ENCODE measurements around the gene CDC42EP3. TPM values are rescaled to one million over a fixed set of nuclear protein-coding genes. Genes with fewer than 3 reads are reported as not detected.

CDC42EP3 gene
- total RNA-seq, 1 donor from 2014 or later, result 32.9 TPM

- Mint-ChIP-seq H3K4me1 (ENCODE audit: low read depth, unreplicated experiment) (peaks cover 4% of the 10 kb centered on the region), H3K27me3 (ENCODE audit: unreplicated experiment) (no peaks in the 10 kb centered on the region), H3K36me3 (ENCODE audit: unreplicated experiment) (peaks cover 12% of the 10 kb centered on the region), H3K9me3 (ENCODE audit: unreplicated experiment) (no peaks in the 10 kb centered on the region), H3K4me3 (ENCODE audit: unreplicated experiment) (no peak overlapping the region), H3K27ac (ENCODE audit: unreplicated experiment) (peak overlapping the region; percentile 28)
- no peak for DNase-seq
- TF ChIP-seq, protein P1, sequence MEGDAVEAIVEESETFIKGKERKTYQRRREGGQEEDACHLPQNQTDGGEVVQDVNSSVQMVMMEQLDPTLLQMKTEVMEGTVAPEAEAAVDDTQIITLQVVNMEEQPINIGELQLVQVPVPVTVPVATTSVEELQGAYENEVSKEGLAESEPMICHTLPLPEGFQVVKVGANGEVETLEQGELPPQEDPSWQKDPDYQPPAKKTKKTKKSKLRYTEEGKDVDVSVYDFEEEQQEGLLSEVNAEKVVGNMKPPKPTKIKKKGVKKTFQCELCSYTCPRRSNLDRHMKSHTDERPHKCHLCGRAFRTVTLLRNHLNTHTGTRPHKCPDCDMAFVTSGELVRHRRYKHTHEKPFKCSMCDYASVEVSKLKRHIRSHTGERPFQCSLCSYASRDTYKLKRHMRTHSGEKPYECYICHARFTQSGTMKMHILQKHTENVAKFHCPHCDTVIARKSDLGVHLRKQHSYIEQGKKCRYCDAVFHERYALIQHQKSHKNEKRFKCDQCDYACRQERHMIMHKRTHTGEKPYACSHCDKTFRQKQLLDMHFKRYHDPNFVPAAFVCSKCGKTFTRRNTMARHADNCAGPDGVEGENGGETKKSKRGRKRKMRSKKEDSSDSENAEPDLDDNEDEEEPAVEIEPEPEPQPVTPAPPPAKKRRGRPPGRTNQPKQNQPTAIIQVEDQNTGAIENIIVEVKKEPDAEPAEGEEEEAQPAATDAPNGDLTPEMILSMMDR (IDR thresholded peaks at IDR 0.05; ENCODE audit: partially characterized antibody, unreplicated experiment), result no peak
Observed at GRCh38 chr2:37634914-37635503, 36.4 kb downstream of the CDC42EP3 start.

DNA sequence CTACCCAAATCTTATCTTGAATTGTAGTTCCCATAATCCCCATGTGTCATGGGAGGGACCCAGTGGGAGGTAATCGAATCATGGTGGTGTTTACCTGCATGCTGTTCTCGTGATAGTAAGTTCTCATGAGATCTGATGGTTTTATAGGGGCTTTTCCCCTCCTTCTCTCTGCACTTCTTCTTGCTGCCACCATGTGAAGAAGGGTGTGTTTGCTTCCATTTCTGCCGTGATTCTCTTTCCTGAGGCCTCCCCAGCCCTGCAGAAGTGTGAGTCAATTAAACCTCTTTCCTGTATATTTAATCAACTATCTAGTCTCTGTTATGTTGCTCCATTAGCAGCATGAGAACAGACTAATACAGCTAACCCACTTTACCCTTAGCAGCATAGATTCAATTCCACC is 37.6 kb downstream of the CDC42EP3 start:
- peaks cover 4% of the 10 kb centered on the region for H3K4me1 Mint-ChIP-seq (ENCODE audit: low read depth, unreplicated experiment)
- DNase-seq, result no peak
- no peak overlapping the region for H3K4me3 Mint-ChIP-seq (ENCODE audit: unreplicated experiment)
- H3K27ac Mint-ChIP-seq (ENCODE audit: unreplicated experiment), result no peak overlapping the region
- no peaks in the 10 kb centered on the region for H3K9me3 Mint-ChIP-seq (ENCODE audit: unreplicated experiment)
- H3K36me3 Mint-ChIP-seq (ENCODE audit: unreplicated experiment), result peaks cover 8% of the 10 kb centered on the region
- TF ChIP-seq, protein P1 (IDR thresholded peaks at IDR 0.05; ENCODE audit: partially characterized antibody, unreplicated experiment), result no peak
- H3K27me3 Mint-ChIP-seq (ENCODE audit: unreplicated experiment), result no peaks in the 10 kb centered on the region

DNA sequence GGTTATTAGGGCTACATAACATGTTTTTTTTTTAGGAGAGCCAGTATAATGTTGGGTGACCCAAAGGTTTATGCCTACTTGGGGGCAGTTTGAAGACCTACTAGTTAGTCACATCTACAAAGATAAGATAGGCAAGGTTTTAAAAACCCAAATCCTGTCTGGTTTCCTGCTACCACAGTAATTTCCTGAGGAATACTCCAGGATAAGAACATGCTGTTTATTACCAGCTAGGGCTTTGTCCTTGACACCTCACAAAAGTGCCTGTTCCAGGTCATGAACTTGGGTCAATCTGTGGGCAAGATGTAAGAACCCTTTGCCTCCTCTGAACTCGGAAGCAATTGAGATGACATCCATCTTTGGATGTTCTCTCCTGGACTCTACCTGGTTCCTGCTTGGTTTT is 38.2 kb downstream of the CDC42EP3 start:
- TF ChIP-seq, protein P1 (IDR thresholded peaks at IDR 0.05; ENCODE audit: partially characterized antibody, unreplicated experiment), result no peak
- Mint-ChIP-seq H3K4me3 (ENCODE audit: unreplicated experiment) (no peak overlapping the region), H3K36me3 (ENCODE audit: unreplicated experiment) (peaks cover 8% of the 10 kb centered on the region), H3K27ac (ENCODE audit: unreplicated experiment) (no peak overlapping the region), H3K9me3 (ENCODE audit: unreplicated experiment) (no peaks in the 10 kb centered on the region), H3K4me1 (ENCODE audit: low read depth, unreplicated experiment) (peaks cover 4% of the 10 kb centered on the region), H3K27me3 (ENCODE audit: unreplicated experiment) (no peaks in the 10 kb centered on the region)
- DNase-seq, result no peak

- H3K36me3 Mint-ChIP-seq (ENCODE audit: unreplicated experiment), result peaks cover 8% of the 10 kb centered on the region
- no peaks in the 10 kb centered on the region for H3K4me1 Mint-ChIP-seq (ENCODE audit: low read depth, unreplicated experiment)
- no peaks in the 10 kb centered on the region for H3K27me3 Mint-ChIP-seq (ENCODE audit: unreplicated experiment)
- H3K9me3 Mint-ChIP-seq (ENCODE audit: unreplicated experiment), result no peaks in the 10 kb centered on the region
- DNase-seq, result no peak
- TF ChIP-seq, protein P1 (IDR thresholded peaks at IDR 0.05; ENCODE audit: partially characterized antibody, unreplicated experiment), result no peak
- no peak overlapping the region for H3K4me3 Mint-ChIP-seq (ENCODE audit: unreplicated experiment)
- H3K27ac Mint-ChIP-seq (ENCODE audit: unreplicated experiment), result no peak overlapping the region
Observed at GRCh38 chr2:37632310-37632709, 39.1 kb downstream of the CDC42EP3 start.

DNA sequence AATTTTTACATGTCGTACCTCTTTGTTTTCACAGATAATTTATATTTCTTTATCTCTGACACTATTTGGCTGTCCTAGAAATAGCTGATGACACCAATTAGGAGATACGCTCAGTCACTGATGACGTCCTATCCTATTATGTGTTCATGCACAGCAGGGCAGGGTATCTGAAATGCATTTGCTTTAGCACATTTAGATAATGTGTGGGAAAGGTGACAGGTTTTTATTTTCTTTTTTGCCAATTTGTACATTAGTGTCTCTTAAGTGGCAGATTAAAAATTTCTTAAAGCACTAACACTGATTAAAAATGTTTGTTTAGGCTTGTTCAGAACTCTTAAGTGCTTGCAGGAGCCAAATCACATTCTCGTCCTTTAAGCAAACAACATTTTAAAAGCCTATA is 39.7 kb downstream of the CDC42EP3 start:
- Mint-ChIP-seq H3K27me3 (ENCODE audit: unreplicated experiment) (no peaks in the 10 kb centered on the region), H3K36me3 (ENCODE audit: unreplicated experiment) (peaks cover 8% of the 10 kb centered on the region), H3K4me1 (ENCODE audit: low read depth, unreplicated experiment) (no peaks in the 10 kb centered on the region), H3K27ac (ENCODE audit: unreplicated experiment) (no peak overlapping the region), H3K4me3 (ENCODE audit: unreplicated experiment) (no peak overlapping the region), H3K9me3 (ENCODE audit: unreplicated experiment) (no peaks in the 10 kb centered on the region)
- DNase-seq, result no peak
- TF ChIP-seq, protein P1 (IDR thresholded peaks at IDR 0.05; ENCODE audit: partially characterized antibody, unreplicated experiment), result no peak

Data from glutamatergic neuron (in vitro differentiated cells).